Stomach (tissue), 4 donors: ENCODE data around the gene TENT4B.

Source experiments
- EP300 ChIP-seq: sonication (generic); formaldehyde crosslinking; IDR thresholded peaks from one replicate; pipeline ENCODE4 v1.6.1; 2017; ENCODE audit warnings: antibody characterized with exemption
- POLR2A ChIP-seq, 4 donors: fragments of 450-650 bp; IDR thresholded peaks; one replicate each; pipeline ENCODE4 v1.6.1; 2016; ENCODE audit warnings: antibody characterized with exemption in 4 of 4, control low read depth in 2 of 4, mild to moderate bottlenecking in 1 of 4, moderate library complexity in 1 of 4
- TF ChIP-seq, protein P1 (sequence below), 7 experiments: fragments of 450-650 bp in 4 of 7; fragments of 200-600 bp in 3 of 7; sonication (generic) in 3 of 7; IDR thresholded peaks; one replicate each; pipeline ENCODE4 v1.5.1; 2016 to 2019; ENCODE audit warnings: antibody characterized with exemption in 7 of 7, control low read depth in 2 of 7, mild to moderate bottlenecking in 1 of 7

DNA sequence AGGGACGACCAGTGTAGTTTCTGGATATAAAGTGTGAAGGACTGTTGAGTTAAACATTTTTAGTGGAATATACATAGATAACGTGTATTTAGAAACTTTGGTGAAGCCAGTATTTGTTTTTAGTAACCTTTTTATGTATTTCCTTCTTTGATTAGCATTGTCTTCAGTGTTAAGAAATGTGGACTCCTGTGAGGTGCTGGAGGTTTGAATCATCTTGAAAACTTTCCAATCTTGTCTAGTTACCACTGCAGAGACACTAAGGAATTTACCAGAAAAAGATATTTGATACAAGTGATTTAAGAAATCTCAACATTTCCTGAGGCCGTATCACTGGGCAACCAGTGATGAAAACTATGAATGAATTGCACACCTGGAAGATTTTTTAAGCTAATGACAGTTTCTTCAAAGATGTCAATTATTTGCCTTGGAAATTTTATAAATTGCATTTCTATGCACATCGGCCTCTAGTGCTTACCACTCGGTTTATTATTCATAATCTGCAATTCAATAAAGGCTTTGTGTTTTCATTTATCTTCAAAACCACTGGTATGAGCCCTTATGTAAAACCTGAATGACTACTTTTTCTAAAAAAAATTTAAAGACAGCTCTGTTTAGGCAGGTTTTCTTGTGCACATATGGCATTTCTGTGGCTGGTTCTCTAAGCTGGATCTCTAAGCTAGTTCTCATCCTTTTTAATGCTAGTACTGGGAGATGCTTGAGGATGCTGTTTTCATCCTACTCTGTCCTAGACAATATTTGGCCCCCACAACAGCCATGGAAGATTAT, 81.9 kb downstream of the TENT4B start:
- no peak for TF ChIP-seq EP300
- no peak for TF ChIP-seq POLR2A (IDR thresholded peaks at IDR 0.05)
- TF ChIP-seq, protein P1, sequence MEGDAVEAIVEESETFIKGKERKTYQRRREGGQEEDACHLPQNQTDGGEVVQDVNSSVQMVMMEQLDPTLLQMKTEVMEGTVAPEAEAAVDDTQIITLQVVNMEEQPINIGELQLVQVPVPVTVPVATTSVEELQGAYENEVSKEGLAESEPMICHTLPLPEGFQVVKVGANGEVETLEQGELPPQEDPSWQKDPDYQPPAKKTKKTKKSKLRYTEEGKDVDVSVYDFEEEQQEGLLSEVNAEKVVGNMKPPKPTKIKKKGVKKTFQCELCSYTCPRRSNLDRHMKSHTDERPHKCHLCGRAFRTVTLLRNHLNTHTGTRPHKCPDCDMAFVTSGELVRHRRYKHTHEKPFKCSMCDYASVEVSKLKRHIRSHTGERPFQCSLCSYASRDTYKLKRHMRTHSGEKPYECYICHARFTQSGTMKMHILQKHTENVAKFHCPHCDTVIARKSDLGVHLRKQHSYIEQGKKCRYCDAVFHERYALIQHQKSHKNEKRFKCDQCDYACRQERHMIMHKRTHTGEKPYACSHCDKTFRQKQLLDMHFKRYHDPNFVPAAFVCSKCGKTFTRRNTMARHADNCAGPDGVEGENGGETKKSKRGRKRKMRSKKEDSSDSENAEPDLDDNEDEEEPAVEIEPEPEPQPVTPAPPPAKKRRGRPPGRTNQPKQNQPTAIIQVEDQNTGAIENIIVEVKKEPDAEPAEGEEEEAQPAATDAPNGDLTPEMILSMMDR (IDR thresholded peaks at IDR 0.05) = no peak
